GM12878 (cell line): ENCODE data around the gene COPS8. TPM values are rescaled to one million over a fixed set of nuclear protein-coding genes. Genes with fewer than 3 reads are reported as not detected.
A peak's percentile ranks its signal among the peaks of the same experiment; 100 is the strongest.

ENCODE experiments used
- ATF7 ChIP-seq: fragments of 450-650 bp; IDR thresholded peaks from 2 replicates; pipeline ENCODE4 v1.6.1; 2016; ENCODE audit warnings: low read depth, mild to moderate bottlenecking
- CBFB ChIP-seq: IDR thresholded peaks from 2 replicates; pipeline ENCODE4 v1.6.1; 2016; ENCODE audit warnings: antibody characterized with exemption, low read depth
- CHD4 ChIP-seq: fragments of 200-600 bp; sonication (generic); IDR thresholded peaks from 2 replicates; pipeline ENCODE4 v1.6.1; 2016; ENCODE audit warnings: mild to moderate bottlenecking
- E4F1 ChIP-seq: fragments of 450-650 bp; IDR thresholded peaks from 2 replicates; pipeline ENCODE4 v1.6.1; 2018; ENCODE audit warnings: borderline replicate concordance, mild to moderate bottlenecking; ENCODE audit not compliant: partially characterized antibody
- FOS ChIP-seq: IDR thresholded peaks from 3 replicates; pipeline ENCODE4 v1.6.1; 2011; ENCODE audit warnings: borderline replicate concordance; ENCODE audit not compliant: insufficient read length; ENCODE audit errors: extremely low read depth
- HDAC2 ChIP-seq: fragments of 200-600 bp; sonication (generic); IDR thresholded peaks from 2 replicates; pipeline ENCODE4 v1.6.1; 2017
- IKZF2 ChIP-seq, 2 experiments: fragments of 450-650 bp; IDR thresholded peaks; 2 replicates each; pipeline ENCODE4 v1.6.1; 2017; ENCODE audit warnings: mild to moderate bottlenecking in 2 of 2, moderate library complexity in 2 of 2
- MEF2A ChIP-seq: IDR thresholded peaks from 2 replicates; pipeline ENCODE4 v1.6.1; 2011; ENCODE audit warnings: low read depth, mild to moderate bottlenecking, low read length, moderate library complexity; ENCODE audit not compliant: insufficient read depth
- MXI1 ChIP-seq: fragments of 150-350 bp; IDR thresholded peaks from 2 replicates; pipeline ENCODE4 v1.6.1; 2011; ENCODE audit warnings: low read depth, mild to moderate bottlenecking, inconsistent platforms, low read length, improper control_type of control experiment
- NRF1 ChIP-seq: conservative IDR thresholded peaks from 2 replicates; pipeline ENCODE4 v1.6.1; 2011; ENCODE audit warnings: mild to moderate bottlenecking, low read depth, low read length, improper control_type of control experiment
- POU2F2 ChIP-seq: IDR thresholded peaks from 3 replicates; pipeline ENCODE4 v1.6.1; 2011; ENCODE audit warnings: low read depth, mild to moderate bottlenecking, low read length, borderline replicate concordance
- STAT1 ChIP-seq: fragments of 450-650 bp; conservative IDR thresholded peaks from 2 replicates; pipeline ENCODE4 v1.6.1; 2014; ENCODE audit warnings: antibody characterized with exemption, mild to moderate bottlenecking
- TCF7 ChIP-seq: IDR thresholded peaks from 2 replicates; pipeline ENCODE4 v1.6.1; 2014; ENCODE audit warnings: antibody characterized with exemption, borderline replicate concordance
- polyA plus RNA-seq, 11 experiments: library from polyadenylated mRNA; depleted of rRNA in 4 of 11; unstranded in 6 of 11; stranded (reverse) in 5 of 11; fragments of >200 nt; fragmentation: Nextera tagmentation in 4 of 11; fragmentation: Illumina TruSeq in 1 of 11; extraction: Ambion mirVana in 4 of 11; extraction: Trizol in 1 of 11; gene quantifications; 1 replicate in 1 of 11; 2 replicates in 10 of 11; pipeline versions ENCODE4 v1.2.1 to v1.2.3, GENCODE V29; 2011 to 2016; ENCODE audit warnings: inconsistent platforms in 2 of 11, missing spikeins in 2 of 11, low read depth in 1 of 11
- total RNA-seq, 4 experiments: library from RNA; depleted of rRNA in 3 of 4; stranded (reverse); fragments of >200 nt in 3 of 4; fragmentation: Illumina TruSeq in 1 of 4; extraction: Trizol in 1 of 4; gene quantifications; 2 replicates each; pipeline versions ENCODE4 v1.2.1 to v1.2.3, GENCODE V29; 2013 to 2021
- TF ChIP-seq, protein P1 (sequence below): IDR thresholded peaks from 2 replicates; pipeline ENCODE4 v1.6.1; 2012; ENCODE audit warnings: improper control_type of control experiment, low read depth, low read length; ENCODE audit not compliant: insufficient replicate concordance
- TF ChIP-seq, protein P2 (sequence below), 3 experiments: IDR thresholded peaks in 2 of 3; conservative IDR thresholded peaks in 1 of 3; 2 replicates each; pipeline ENCODE4 v1.5.1; 2011; ENCODE audit warnings: low read depth in 3 of 3, low read length in 3 of 3, mild to moderate bottlenecking in 3 of 3, control low read depth in 2 of 3, moderate library complexity in 2 of 3, inconsistent platforms in 1 of 3, mixed read lengths in 1 of 3; ENCODE audit not compliant: control insufficient read depth in 2 of 3, insufficient read depth in 1 of 3; ENCODE audit errors: extremely low read depth in 1 of 3
- TF ChIP-seq, protein P3 (sequence below): fragments of 450-650 bp; IDR thresholded peaks from 2 replicates; pipeline ENCODE4 v1.6.1; 2018; ENCODE audit warnings: mild to moderate bottlenecking, low read depth, moderate library complexity; ENCODE audit not compliant: partially characterized antibody

The COPS8 gene
- total and polyA plus RNA-seq, 10 of the 15 experiments (the other 5 are each of a cell fraction or from before 2014, with no cell fraction given) = 44.0 to 134 (median 107) TPM

GRCh38 chr2:237059155-237059875 lies 26.4 kb upstream of the COPS8 start (continued):
- TF ChIP-seq, protein P1, sequence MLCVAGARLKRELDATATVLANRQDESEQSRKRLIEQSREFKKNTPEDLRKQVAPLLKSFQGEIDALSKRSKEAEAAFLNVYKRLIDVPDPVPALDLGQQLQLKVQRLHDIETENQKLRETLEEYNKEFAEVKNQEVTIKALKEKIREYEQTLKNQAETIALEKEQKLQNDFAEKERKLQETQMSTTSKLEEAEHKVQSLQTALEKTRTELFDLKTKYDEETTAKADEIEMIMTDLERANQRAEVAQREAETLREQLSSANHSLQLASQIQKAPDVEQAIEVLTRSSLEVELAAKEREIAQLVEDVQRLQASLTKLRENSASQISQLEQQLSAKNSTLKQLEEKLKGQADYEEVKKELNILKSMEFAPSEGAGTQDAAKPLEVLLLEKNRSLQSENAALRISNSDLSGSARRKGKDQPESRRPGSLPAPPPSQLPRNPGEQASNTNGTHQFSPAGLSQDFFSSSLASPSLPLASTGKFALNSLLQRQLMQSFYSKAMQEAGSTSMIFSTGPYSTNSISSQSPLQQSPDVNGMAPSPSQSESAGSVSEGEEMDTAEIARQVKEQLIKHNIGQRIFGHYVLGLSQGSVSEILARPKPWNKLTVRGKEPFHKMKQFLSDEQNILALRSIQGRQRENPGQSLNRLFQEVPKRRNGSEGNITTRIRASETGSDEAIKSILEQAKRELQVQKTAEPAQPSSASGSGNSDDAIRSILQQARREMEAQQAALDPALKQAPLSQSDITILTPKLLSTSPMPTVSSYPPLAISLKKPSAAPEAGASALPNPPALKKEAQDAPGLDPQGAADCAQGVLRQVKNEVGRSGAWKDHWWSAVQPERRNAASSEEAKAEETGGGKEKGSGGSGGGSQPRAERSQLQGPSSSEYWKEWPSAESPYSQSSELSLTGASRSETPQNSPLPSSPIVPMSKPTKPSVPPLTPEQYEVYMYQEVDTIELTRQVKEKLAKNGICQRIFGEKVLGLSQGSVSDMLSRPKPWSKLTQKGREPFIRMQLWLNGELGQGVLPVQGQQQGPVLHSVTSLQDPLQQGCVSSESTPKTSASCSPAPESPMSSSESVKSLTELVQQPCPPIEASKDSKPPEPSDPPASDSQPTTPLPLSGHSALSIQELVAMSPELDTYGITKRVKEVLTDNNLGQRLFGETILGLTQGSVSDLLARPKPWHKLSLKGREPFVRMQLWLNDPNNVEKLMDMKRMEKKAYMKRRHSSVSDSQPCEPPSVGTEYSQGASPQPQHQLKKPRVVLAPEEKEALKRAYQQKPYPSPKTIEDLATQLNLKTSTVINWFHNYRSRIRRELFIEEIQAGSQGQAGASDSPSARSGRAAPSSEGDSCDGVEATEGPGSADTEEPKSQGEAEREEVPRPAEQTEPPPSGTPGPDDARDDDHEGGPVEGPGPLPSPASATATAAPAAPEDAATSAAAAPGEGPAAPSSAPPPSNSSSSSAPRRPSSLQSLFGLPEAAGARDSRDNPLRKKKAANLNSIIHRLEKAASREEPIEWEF = no peak
- TF ChIP-seq E4F1 = no peak
- no peak for TF ChIP-seq CHD4
- peak; percentile 64; the same call in 1 of the 2 replicates for TF ChIP-seq MEF2A
- no peak for TF ChIP-seq CBFB
- TF ChIP-seq TCF7 = no peak
- TF ChIP-seq, protein P2, sequence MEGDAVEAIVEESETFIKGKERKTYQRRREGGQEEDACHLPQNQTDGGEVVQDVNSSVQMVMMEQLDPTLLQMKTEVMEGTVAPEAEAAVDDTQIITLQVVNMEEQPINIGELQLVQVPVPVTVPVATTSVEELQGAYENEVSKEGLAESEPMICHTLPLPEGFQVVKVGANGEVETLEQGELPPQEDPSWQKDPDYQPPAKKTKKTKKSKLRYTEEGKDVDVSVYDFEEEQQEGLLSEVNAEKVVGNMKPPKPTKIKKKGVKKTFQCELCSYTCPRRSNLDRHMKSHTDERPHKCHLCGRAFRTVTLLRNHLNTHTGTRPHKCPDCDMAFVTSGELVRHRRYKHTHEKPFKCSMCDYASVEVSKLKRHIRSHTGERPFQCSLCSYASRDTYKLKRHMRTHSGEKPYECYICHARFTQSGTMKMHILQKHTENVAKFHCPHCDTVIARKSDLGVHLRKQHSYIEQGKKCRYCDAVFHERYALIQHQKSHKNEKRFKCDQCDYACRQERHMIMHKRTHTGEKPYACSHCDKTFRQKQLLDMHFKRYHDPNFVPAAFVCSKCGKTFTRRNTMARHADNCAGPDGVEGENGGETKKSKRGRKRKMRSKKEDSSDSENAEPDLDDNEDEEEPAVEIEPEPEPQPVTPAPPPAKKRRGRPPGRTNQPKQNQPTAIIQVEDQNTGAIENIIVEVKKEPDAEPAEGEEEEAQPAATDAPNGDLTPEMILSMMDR (IDR thresholded peaks at IDR 0.05 in 2 of 3, conservative IDR thresholded peaks at IDR 0.05 in 1 of 3; ENCODE audit: control insufficient read depth in 2 of 3, extremely low read depth in 1 of 3, insufficient read depth in 1 of 3, low read depth in 3 of 3, low read length in 3 of 3) = no peak
- TF ChIP-seq MXI1 = 0 out of 2 replicates have a peak, but pooled peaks have one; percentile 42
- no peak for TF ChIP-seq FOS
- TF ChIP-seq, protein P3, sequence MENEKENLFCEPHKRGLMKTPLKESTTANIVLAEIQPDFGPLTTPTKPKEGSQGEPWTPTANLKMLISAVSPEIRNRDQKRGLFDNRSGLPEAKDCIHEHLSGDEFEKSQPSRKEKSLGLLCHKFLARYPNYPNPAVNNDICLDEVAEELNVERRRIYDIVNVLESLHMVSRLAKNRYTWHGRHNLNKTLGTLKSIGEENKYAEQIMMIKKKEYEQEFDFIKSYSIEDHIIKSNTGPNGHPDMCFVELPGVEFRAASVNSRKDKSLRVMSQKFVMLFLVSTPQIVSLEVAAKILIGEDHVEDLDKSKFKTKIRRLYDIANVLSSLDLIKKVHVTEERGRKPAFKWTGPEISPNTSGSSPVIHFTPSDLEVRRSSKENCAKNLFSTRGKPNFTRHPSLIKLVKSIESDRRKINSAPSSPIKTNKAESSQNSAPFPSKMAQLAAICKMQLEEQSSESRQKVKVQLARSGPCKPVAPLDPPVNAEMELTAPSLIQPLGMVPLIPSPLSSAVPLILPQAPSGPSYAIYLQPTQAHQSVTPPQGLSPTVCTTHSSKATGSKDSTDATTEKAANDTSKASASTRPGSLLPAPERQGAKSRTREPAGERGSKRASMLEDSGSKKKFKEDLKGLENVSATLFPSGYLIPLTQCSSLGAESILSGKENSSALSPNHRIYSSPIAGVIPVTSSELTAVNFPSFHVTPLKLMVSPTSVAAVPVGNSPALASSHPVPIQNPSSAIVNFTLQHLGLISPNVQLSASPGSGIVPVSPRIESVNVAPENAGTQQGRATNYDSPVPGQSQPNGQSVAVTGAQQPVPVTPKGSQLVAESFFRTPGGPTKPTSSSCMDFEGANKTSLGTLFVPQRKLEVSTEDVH = no peak
- TF ChIP-seq ATF7 = peak; percentile 96
- TF ChIP-seq IKZF2 (IDR thresholded peaks at IDR 0.05) = peak; percentile 64 to 67
- TF ChIP-seq POU2F2 = peak; percentile 78
- no peak for TF ChIP-seq STAT1
- no peak for TF ChIP-seq HDAC2
- TF ChIP-seq NRF1 = no peak
